Neural cell (in vitro differentiated cells): ENCODE results near the gene BGN. TPM values are rescaled to one million over a fixed set of nuclear protein-coding genes. Genes with fewer than 3 reads are reported as not detected.

Experiments
- H2AFZ ChIP-seq: fragments of 200-600, 300-800 bp; sonication (generic), shearing (Covaris generic); 2 replicates; pipeline ENCODE4 v1.6.0; 2014; ENCODE audit warnings: low read depth, mild to moderate bottlenecking, antibody characterized with exemption, low read length, moderate library complexity
- H3F3A ChIP-seq: fragments of 200-600 bp; shearing (Covaris generic); 2 replicates; pipeline ENCODE4 v1.6.1; 2016; ENCODE audit warnings: mild to moderate bottlenecking, moderate library complexity, mixed read lengths, antibody characterized with exemption, low read length; ENCODE audit not compliant: insufficient read depth, poor library complexity, severe bottlenecking
- H3K27ac ChIP-seq: fragments of 200-600, 300-800 bp; sonication (generic), shearing (Covaris generic); 2 replicates; pipeline ENCODE4 v1.5.1; 2014; ENCODE audit warnings: mild to moderate bottlenecking, low read length, moderate library complexity
- H3K27me3 ChIP-seq: fragments of 300-800, 200-600 bp; sonication (generic), shearing (Covaris generic); 2 replicates; pipeline ENCODE4 v1.6.0; 2014; ENCODE audit warnings: mild to moderate bottlenecking, low read depth, low read length, moderate library complexity; ENCODE audit not compliant: insufficient read depth
- H3K36me3 ChIP-seq: fragments of 300-800, 200-600 bp; sonication (generic), shearing (Covaris generic); 2 replicates; pipeline ENCODE4 v1.5.1; 2014; ENCODE audit warnings: mild to moderate bottlenecking, antibody characterized with exemption, low read length, moderate library complexity; ENCODE audit not compliant: insufficient read depth
- H3K4me2 ChIP-seq: fragments of 300-800, 200-600 bp; sonication (generic), shearing (Covaris generic); 2 replicates; pipeline ENCODE4 v1.6.0; 2014; ENCODE audit warnings: mild to moderate bottlenecking, low read length
- H3K4me3 ChIP-seq: fragments of 300-800, 200-600 bp; sonication (generic), shearing (Covaris generic); 2 replicates; pipeline ENCODE4 v1.5.1; 2014; ENCODE audit warnings: mild to moderate bottlenecking, low read length, moderate library complexity
- H3K79me2 ChIP-seq: fragments of 200-600 bp; shearing (Covaris generic); replicated peaks from 2 replicates; pipeline ENCODE4 v1.6.0; 2014; ENCODE audit warnings: mild to moderate bottlenecking, low read length, moderate library complexity; ENCODE audit not compliant: insufficient read depth
- H3K9ac ChIP-seq: fragments of 300-800, 200-600 bp; sonication (generic), shearing (Covaris generic); 2 replicates; pipeline ENCODE4 v1.6.1; 2016; ENCODE audit warnings: mild to moderate bottlenecking, low read length, mixed read lengths
- H3K9me2 ChIP-seq: fragments of 200-600 bp; shearing (Covaris generic); 2 replicates; pipeline ENCODE4 v1.6.1; 2016; ENCODE audit warnings: mild to moderate bottlenecking, low read length, mixed read lengths; ENCODE audit not compliant: insufficient read depth
- H3K9me3 ChIP-seq: fragments of 200-600, 300-800 bp; sonication (generic), shearing (Covaris generic); 2 replicates; pipeline ENCODE4 v1.6.1; 2016; ENCODE audit warnings: mild to moderate bottlenecking, mixed run types, low read length, moderate library complexity, mixed read lengths
- H4K20me1 ChIP-seq: fragments of 200-600 bp; shearing (Covaris generic); 2 replicates; pipeline ENCODE4 v1.6.1; 2016; ENCODE audit warnings: mild to moderate bottlenecking, mixed run types; ENCODE audit not compliant: insufficient read depth
- CTCF ChIP-seq: fragments of 450-650 bp; IDR thresholded peaks from 2 replicates; pipeline ENCODE4 v1.5.1; 2014; ENCODE audit warnings: antibody characterized with exemption, mild to moderate bottlenecking, moderate library complexity; ENCODE audit not compliant: poor library complexity, severe bottlenecking
- EP300 ChIP-seq: fragments of 450-650 bp; conservative IDR thresholded peaks from 2 replicates; pipeline ENCODE4 v1.6.1; 2014; ENCODE audit warnings: antibody characterized with exemption, mild to moderate bottlenecking, moderate library complexity; ENCODE audit not compliant: poor library complexity, severe bottlenecking
- EZH2 ChIP-seq: fragments of 200-600, 300-800 bp; shearing (Covaris generic), sonication (generic); IDR thresholded peaks from 2 replicates; pipeline ENCODE4 v1.6.1; 2014; ENCODE audit warnings: antibody characterized with exemption, low read length, borderline replicate concordance, mild to moderate bottlenecking; ENCODE audit not compliant: insufficient read depth, poor library complexity, severe bottlenecking
- MXI1 ChIP-seq: fragments of 450-650 bp; conservative IDR thresholded peaks from 2 replicates; pipeline ENCODE4 v1.6.1; 2014; ENCODE audit warnings: antibody characterized with exemption, mild to moderate bottlenecking; ENCODE audit not compliant: poor library complexity, severe bottlenecking
- POLR2AphosphoS5 ChIP-seq: IDR thresholded peaks from 2 replicates; pipeline ENCODE4 v1.6.1; 2012
- RAD21 ChIP-seq: fragments of 450-650 bp; conservative IDR thresholded peaks from 2 replicates; pipeline ENCODE4 v1.6.1; 2014; ENCODE audit warnings: antibody characterized with exemption, mild to moderate bottlenecking, moderate library complexity
- REST ChIP-seq: IDR thresholded peaks from 2 replicates; pipeline ENCODE4 v1.6.1; 2012; ENCODE audit warnings: borderline replicate concordance
- SMC3 ChIP-seq: fragments of 450-650 bp; conservative IDR thresholded peaks from 2 replicates; pipeline ENCODE4 v1.6.1; 2014; ENCODE audit warnings: antibody characterized with exemption, mild to moderate bottlenecking, moderate library complexity; ENCODE audit not compliant: poor library complexity
- TAF1 ChIP-seq: IDR thresholded peaks from 2 replicates; pipeline ENCODE4 v1.6.1; 2012; ENCODE audit warnings: low read depth
- polyA plus RNA-seq: library from polyadenylated mRNA; depleted of rRNA; stranded (reverse); fragments of >200 nt; gene quantifications from 2 replicates; pipeline ENCODE4 v1.2.3, GENCODE V29; 2014

Gene BGN
- polyA plus RNA-seq, 1 donor from 2014 or later, result not detected

GRCh38 chrX:153554519-153555167, 59.9 kb downstream of the BGN start:
- H2AFZ ChIP-seq, result no peak overlapping the region
- H3F3A ChIP-seq, result no peaks in the 10 kb centered on the region
- no peaks in the 10 kb centered on the region for H3K9me2 ChIP-seq
- no peak overlapping the region for H3K27ac ChIP-seq
- no peak overlapping the region for H3K4me3 ChIP-seq
- no peaks in the 10 kb centered on the region for H3K9me3 ChIP-seq
- H3K79me2 ChIP-seq, result no peaks in the 10 kb centered on the region
- no peaks in the 10 kb centered on the region for H3K27me3 ChIP-seq
- TF ChIP-seq RAD21 (peak; percentile 74), REST (no peak), SMC3 (peak; percentile 78), TAF1 (no peak), CTCF (peak; percentile 76)
- no peaks in the 10 kb centered on the region for H3K36me3 ChIP-seq
- H3K4me2 ChIP-seq, result no peak overlapping the region
- no peak overlapping the region for H3K9ac ChIP-seq
- no peaks in the 10 kb centered on the region for H4K20me1 ChIP-seq

GRCh38 chrX:153556767-153557166, 62.0 kb downstream of the BGN start:
- Histone ChIP-seq H3K9ac (no peak overlapping the region), H3K9me3 (no peaks in the 10 kb centered on the region), H3K27me3 (no peaks in the 10 kb centered on the region), H3F3A (no peaks in the 10 kb centered on the region), H3K27ac (no peak overlapping the region), H3K4me2 (no peak overlapping the region), H3K4me3 (no peak overlapping the region), H3K9me2 (no peaks in the 10 kb centered on the region), H2AFZ (no peak overlapping the region), H3K79me2 (no peaks in the 10 kb centered on the region), H3K36me3 (no peaks in the 10 kb centered on the region), H4K20me1 (no peaks in the 10 kb centered on the region)
- no peak for TF ChIP-seq EZH2
- TF ChIP-seq SMC3, result no peak
- TF ChIP-seq EP300, result no peak
- TF ChIP-seq TAF1, result no peak
- no peak for TF ChIP-seq POLR2AphosphoS5
- TF ChIP-seq RAD21, result no peak
- TF ChIP-seq CTCF, result no peak
- no peak for TF ChIP-seq REST
- no peak for TF ChIP-seq MXI1
